ENCODE data around the gene PACS2.
A peak's percentile ranks its signal among the peaks of the same experiment; 100 is the strongest.

PACS2 gene

DNA sequence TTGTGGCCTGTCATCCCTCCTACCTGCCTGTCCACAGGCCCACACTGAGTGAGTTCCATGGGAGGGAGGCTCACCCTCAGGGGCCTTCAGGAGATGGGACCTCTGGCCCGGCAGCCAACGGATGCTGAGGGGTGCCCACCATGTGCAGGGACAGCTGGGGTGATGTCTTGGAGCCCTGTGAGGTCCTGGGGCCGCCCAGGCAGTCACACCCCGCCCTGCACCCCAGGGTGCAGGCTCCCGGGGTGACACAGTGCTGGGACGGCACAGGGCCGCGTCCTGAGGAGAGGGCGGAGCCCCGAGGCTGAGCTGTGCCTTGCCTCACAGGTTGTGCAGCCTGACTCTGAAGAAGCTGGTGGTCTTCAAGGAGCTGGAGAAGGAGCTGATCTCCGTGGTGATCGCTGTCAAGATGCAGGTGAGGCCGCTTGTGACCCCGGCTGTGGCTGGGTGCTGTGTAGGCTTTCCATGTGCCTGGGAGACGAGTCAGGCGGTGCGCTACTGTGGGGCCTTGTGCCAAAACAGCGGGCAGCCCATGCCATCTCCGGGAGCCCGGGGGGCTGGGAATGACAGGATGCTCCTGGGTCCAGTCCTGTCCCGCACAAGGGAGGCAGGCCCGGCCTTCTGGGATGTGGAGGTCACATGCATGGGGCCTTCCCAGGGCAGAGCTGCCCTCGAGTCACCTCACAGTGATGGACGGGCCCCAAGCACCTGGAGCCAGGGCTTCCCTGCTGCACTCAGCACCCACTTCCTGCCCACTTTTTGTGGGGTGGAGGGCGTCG, 33.8 kb downstream of the PACS2 start:
- no peak for DNase-seq (ENCODE audit: extremely low read depth, low read depth)
- TF ChIP-seq, protein P1, sequence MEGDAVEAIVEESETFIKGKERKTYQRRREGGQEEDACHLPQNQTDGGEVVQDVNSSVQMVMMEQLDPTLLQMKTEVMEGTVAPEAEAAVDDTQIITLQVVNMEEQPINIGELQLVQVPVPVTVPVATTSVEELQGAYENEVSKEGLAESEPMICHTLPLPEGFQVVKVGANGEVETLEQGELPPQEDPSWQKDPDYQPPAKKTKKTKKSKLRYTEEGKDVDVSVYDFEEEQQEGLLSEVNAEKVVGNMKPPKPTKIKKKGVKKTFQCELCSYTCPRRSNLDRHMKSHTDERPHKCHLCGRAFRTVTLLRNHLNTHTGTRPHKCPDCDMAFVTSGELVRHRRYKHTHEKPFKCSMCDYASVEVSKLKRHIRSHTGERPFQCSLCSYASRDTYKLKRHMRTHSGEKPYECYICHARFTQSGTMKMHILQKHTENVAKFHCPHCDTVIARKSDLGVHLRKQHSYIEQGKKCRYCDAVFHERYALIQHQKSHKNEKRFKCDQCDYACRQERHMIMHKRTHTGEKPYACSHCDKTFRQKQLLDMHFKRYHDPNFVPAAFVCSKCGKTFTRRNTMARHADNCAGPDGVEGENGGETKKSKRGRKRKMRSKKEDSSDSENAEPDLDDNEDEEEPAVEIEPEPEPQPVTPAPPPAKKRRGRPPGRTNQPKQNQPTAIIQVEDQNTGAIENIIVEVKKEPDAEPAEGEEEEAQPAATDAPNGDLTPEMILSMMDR (IDR thresholded peaks at IDR 0.05; ENCODE audit: low read depth, low read length, missing control alignments), result no peak
- H3K4me3 ChIP-seq (replicated peaks; ENCODE audit: low read depth, low read length), result no peak overlapping the region

DNA sequence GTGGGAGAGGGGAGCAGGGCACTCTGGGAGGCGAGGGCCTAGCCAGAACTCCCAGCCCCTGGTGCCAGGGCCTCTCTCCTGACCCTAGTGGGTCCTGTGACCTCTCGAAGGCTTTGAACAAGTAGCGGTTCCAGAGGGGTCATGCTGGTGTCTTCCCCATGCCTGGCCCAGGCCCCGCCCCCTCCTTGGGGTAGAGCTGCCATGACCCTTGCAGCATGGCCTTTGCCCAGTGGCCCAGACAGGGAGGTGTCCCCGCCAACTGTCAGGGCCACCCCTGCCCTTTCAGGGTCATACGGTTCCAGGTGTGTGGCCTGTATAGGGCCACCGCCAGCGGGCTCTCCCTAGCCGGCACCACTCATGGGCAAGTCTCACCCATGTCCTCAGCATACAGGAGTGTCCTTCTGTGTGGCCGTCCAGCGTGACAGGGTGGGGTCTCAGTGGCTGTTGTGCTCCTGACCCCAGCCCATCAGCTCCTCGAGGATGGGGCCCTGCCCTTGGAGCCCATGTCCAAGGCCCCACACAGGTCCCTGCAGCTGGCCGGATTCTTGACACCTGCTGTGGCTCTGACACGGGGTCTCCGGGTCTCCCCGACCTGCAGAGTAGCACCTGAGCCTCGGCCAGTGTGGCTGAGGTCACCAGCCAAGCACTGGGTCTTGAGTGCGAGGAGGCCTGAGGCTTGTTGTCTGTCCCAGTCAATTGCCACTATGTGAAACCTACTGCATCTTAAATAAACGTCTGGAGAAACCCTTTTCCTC, 34.6 kb downstream of the PACS2 start:
- no peak overlapping the region for H3K4me3 ChIP-seq (replicated peaks; ENCODE audit: low read depth, low read length)
- DNase-seq (ENCODE audit: extremely low read depth, low read depth), result no peak
- TF ChIP-seq, protein P1 (IDR thresholded peaks at IDR 0.05; ENCODE audit: low read depth, low read length, missing control alignments), result no peak

- TF ChIP-seq, protein P1 (IDR thresholded peaks at IDR 0.05; ENCODE audit: low read depth, low read length, missing control alignments), result no peak
- H3K4me3 ChIP-seq (replicated peaks; ENCODE audit: low read depth, low read length), result no peak overlapping the region
- DNase-seq (ENCODE audit: extremely low read depth, low read depth), result no peak
These were observed 35.4 kb downstream of the PACS2 start for GRCh38 chr14:105349992-105350391.

- DNase-seq (ENCODE audit: extremely low read depth, low read depth), result no peak
- H3K4me3 ChIP-seq (replicated peaks; ENCODE audit: low read depth, low read length), result no peak overlapping the region
- TF ChIP-seq, protein P1 (IDR thresholded peaks at IDR 0.05; ENCODE audit: low read depth, low read length, missing control alignments), result no peak
These were observed 36.1 kb downstream of the PACS2 start for GRCh38 chr14:105350450-105351244.

DNA sequence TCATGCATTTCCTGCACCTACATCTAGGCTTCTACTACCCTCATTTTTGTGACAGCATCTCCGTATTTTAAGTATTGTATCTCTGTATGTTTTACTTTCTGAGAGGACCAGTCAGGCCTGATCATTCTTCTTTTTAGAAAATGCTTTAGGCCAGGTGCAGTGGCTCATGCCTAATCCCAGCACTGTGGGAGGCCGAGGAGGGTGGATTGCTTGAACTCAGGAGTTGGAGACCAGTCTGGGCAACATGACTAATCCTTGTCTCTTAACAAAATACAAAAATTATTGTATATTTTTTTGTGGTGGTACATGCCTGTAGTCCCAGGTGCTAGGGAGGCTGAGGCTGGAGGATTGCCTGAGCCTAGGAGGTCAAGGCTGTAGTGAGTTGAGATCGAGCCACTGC, 36.9 kb downstream of the PACS2 start:
- DNase-seq (ENCODE audit: extremely low read depth, low read depth), result no peak
- TF ChIP-seq, protein P1 (IDR thresholded peaks at IDR 0.05; ENCODE audit: low read depth, low read length, missing control alignments), result no peak
- no peak overlapping the region for H3K4me3 ChIP-seq (replicated peaks; ENCODE audit: low read depth, low read length)

GRCh38 chr14:105351920-105352851, 37.6 kb downstream of the PACS2 start:
- TF ChIP-seq, protein P1 (IDR thresholded peaks at IDR 0.05; ENCODE audit: low read depth, low read length, missing control alignments), result peak; percentile 86
- peak; percentile 62 for DNase-seq (ENCODE audit: extremely low read depth, low read depth)
- H3K4me3 ChIP-seq (replicated peaks; ENCODE audit: low read depth, low read length), result no peak overlapping the region
